GM12878 (cell line): Measurements from ENCODE around the gene LPIN1. TPM values are rescaled to one million over a fixed set of nuclear protein-coding genes. Genes with fewer than 3 reads are reported as not detected.
A peak's percentile ranks its signal among the peaks of the same experiment; 100 is the strongest.

Experiments
- ATAC-seq: fragments of 200-7000 bp; cut with Tn5 transposase; 3 replicates; pipeline ENCODE4 v1.9.1; 2020; ENCODE audit warnings: mild to moderate bottlenecking, moderate library complexity
- BruUV-seq: library from RNA; stranded (reverse); fragments of 400-500 nt; replicated peaks from 2 replicates; lab custom pipeline; 2021; lab: Mats Ljungman, UMichigan
- CTCF ChIA-PET: fragments of 300-600 bp; sonication (Branson Sonifier 250); formaldehyde crosslinking; extraction: SDS; loops from one replicate; lab custom pipeline; 2021; ENCODE audit warnings: inconsistent platforms; lab: Yijun Ruan, JAX
- POLR2A ChIA-PET: fragments of 350-600 bp; formaldehyde crosslinking; extraction: SDS; loops from one replicate; lab custom pipeline; 2021; ENCODE audit warnings: inconsistent platforms; lab: Charles Lee
- RAD21 ChIA-PET: fragments of 300-600 bp; sonication (Branson Sonifier 250); formaldehyde crosslinking; loops from one replicate; lab custom pipeline; 2023; ENCODE audit warnings: antibody characterized with exemption; ENCODE audit not compliant: unreplicated experiment; lab: Charles Lee
- SMC1A ChIA-PET: fragments of 300-600 bp; sonication (Branson Sonifier 250); formaldehyde crosslinking; loops from one replicate; lab custom pipeline; 2023; ENCODE audit not compliant: unreplicated experiment, uncharacterized antibody; lab: Charles Lee
- DNase-seq: peaks from one replicate; pipeline ENCODE4 v3.0.0-alpha.2; 2011; ENCODE audit warnings: low read depth, low spot score
- FAIRE-seq: peaks from 3 replicates; lab custom pipeline; 2011; peaks lifted over from hg19 to GRCh38; lab: Jason Lieb, UNC
- H2AFZ ChIP-seq: 2 replicates; pipeline ENCODE4 v1.6.0; 2011; ENCODE audit warnings: low read depth, low read length, control low read depth; ENCODE audit not compliant: control insufficient read depth
- H3K27ac ChIP-seq: 2 replicates; pipeline ENCODE4 v1.5.1; 2011; ENCODE audit warnings: control low read depth; ENCODE audit not compliant: control insufficient read depth, insufficient read depth
- H3K27me3 ChIP-seq, 2 experiments: replicated peaks in 1 of 2; 2 replicates each; pipeline versions ENCODE4 v1.6.0 to v1.6.1; 2011; ENCODE audit warnings: low read length in 1 of 2; ENCODE audit not compliant: control insufficient read depth in 2 of 2, insufficient read depth in 2 of 2
- H3K36me3 ChIP-seq, 2 experiments: 2 replicates each; pipeline ENCODE4 v1.5.1; 2011; ENCODE audit warnings: low read length in 1 of 2; ENCODE audit not compliant: control insufficient read depth in 2 of 2, insufficient read depth in 2 of 2
- H3K4me1 ChIP-seq: 2 replicates; pipeline ENCODE4 v1.6.1; 2011; ENCODE audit warnings: mild to moderate bottlenecking, low read length, moderate library complexity, mixed read lengths; ENCODE audit not compliant: control insufficient read depth, insufficient read depth
- H3K4me2 ChIP-seq: 2 replicates; pipeline ENCODE4 v1.6.0; 2011; ENCODE audit warnings: control low read depth; ENCODE audit not compliant: control insufficient read depth, insufficient read depth
- H3K4me3 ChIP-seq: fragments of 200-600 bp; sonication (generic); 2 replicates; pipeline ENCODE4 v1.5.1; 2016
- H3K79me2 ChIP-seq: 2 replicates; pipeline ENCODE4 v1.6.0; 2011; ENCODE audit warnings: low read length; ENCODE audit not compliant: control insufficient read depth, insufficient read depth
- H3K9ac ChIP-seq: 2 replicates; pipeline ENCODE4 v1.8.0; 2011; ENCODE audit warnings: low read length, control low read depth, mixed read lengths; ENCODE audit not compliant: control insufficient read depth, insufficient read depth
- H3K9me3 ChIP-seq: replicated peaks from 3 replicates; pipeline ENCODE4 v1.5.1; 2011; ENCODE audit warnings: mild to moderate bottlenecking, low read length; ENCODE audit not compliant: control insufficient read depth, insufficient read depth
- H4K20me1 ChIP-seq: 2 replicates; pipeline ENCODE4 v1.6.0; 2011; ENCODE audit not compliant: control insufficient read depth, insufficient read depth
- CTCF ChIP-seq, 3 experiments: IDR thresholded peaks in 2 of 3; conservative IDR thresholded peaks in 1 of 3; 2 replicates each; pipeline ENCODE4 v1.5.1; 2011; ENCODE audit warnings: low read depth in 3 of 3, low read length in 3 of 3, mild to moderate bottlenecking in 3 of 3, control low read depth in 2 of 3, moderate library complexity in 2 of 3, inconsistent platforms in 1 of 3, mixed read lengths in 1 of 3; ENCODE audit not compliant: control insufficient read depth in 2 of 3, insufficient read depth in 1 of 3; ENCODE audit errors: extremely low read depth in 1 of 3
- CUX1 ChIP-seq: IDR thresholded peaks from 2 replicates; pipeline ENCODE4 v1.6.1; 2012; ENCODE audit warnings: improper control_type of control experiment, low read depth, low read length; ENCODE audit not compliant: insufficient replicate concordance
- HDGF ChIP-seq: fragments of 450-650 bp; IDR thresholded peaks from 2 replicates; pipeline ENCODE4 v1.6.1; 2016; ENCODE audit warnings: antibody characterized with exemption
- NKRF ChIP-seq: fragments of 450-650 bp; conservative IDR thresholded peaks from 2 replicates; pipeline ENCODE4 v1.6.1; 2017; ENCODE audit warnings: mild to moderate bottlenecking, moderate library complexity
- PBX3 ChIP-seq: IDR thresholded peaks from 2 replicates; pipeline ENCODE4 v1.6.1; 2011; ENCODE audit warnings: mild to moderate bottlenecking, low read depth, low read length, moderate library complexity; ENCODE audit not compliant: insufficient replicate concordance
- SMAD1 ChIP-seq: fragments of 450-650 bp; IDR thresholded peaks from 2 replicates; pipeline ENCODE4 v1.6.1; 2018; ENCODE audit warnings: mild to moderate bottlenecking, low read depth; ENCODE audit not compliant: partially characterized antibody
- SMARCA5 ChIP-seq: fragments of 450-650 bp; IDR thresholded peaks from 2 replicates; pipeline ENCODE4 v1.6.1; 2017; ENCODE audit warnings: mild to moderate bottlenecking
- STAT1 ChIP-seq: fragments of 450-650 bp; conservative IDR thresholded peaks from 2 replicates; pipeline ENCODE4 v1.6.1; 2014; ENCODE audit warnings: antibody characterized with exemption, mild to moderate bottlenecking
- USF2 ChIP-seq: IDR thresholded peaks from 2 replicates; pipeline ENCODE4 v1.6.1; 2011; ENCODE audit warnings: low read depth, low read length, improper control_type of control experiment, borderline replicate concordance
- WGBS: methylation state at CpG from one replicate; pipeline ENCODE4 v1.1.6; 2016; ENCODE audit warnings: low lambda C conversion rate; ENCODE audit not compliant: insufficient replicate concordance, insufficient coverage; ENCODE audit errors: missing lambda C conversion rate; 5-methylcytosine and 5-hydroxymethylcytosine counted together
- in situ Hi-C: fragments of 300-500 bp; cut with MboI; formaldehyde crosslinking; loops from 9 replicates; pipeline ENCODE4 v1.14.3; 2018; ENCODE audit warnings: mixed read lengths
- intact Hi-C: fragments of 100-400 bp; cut with micrococcal nuclease; formaldehyde crosslinking; loops from one replicate; pipeline ENCODE4 v1.14.2; 2022; ENCODE audit not compliant: unreplicated experiment
- polyA plus RNA-seq, 11 experiments: library from polyadenylated mRNA; depleted of rRNA in 4 of 11; unstranded in 6 of 11; stranded (reverse) in 5 of 11; fragments of >200 nt; fragmentation: Nextera tagmentation in 4 of 11; fragmentation: Illumina TruSeq in 1 of 11; extraction: Ambion mirVana in 4 of 11; extraction: Trizol in 1 of 11; gene quantifications; 1 replicate in 1 of 11; 2 replicates in 10 of 11; pipeline versions ENCODE4 v1.2.1 to v1.2.3, GENCODE V29; 2011 to 2016; ENCODE audit warnings: inconsistent platforms in 2 of 11, missing spikeins in 2 of 11, low read depth in 1 of 11
- total RNA-seq, 4 experiments: library from RNA; depleted of rRNA in 3 of 4; stranded (reverse); fragments of >200 nt in 3 of 4; fragmentation: Illumina TruSeq in 1 of 4; extraction: Trizol in 1 of 4; gene quantifications; 2 replicates each; pipeline versions ENCODE4 v1.2.1 to v1.2.3, GENCODE V29; 2013 to 2021

Gene LPIN1
- total and polyA plus RNA-seq, 10 of the 15 experiments (the other 5 are each of a cell fraction or from before 2014, with no cell fraction given) = 18.8 to 82.5 (median 50.3) TPM

- Histone ChIP-seq H3K4me1 (peaks cover 62% of the 10 kb centered on the region), H3K9me3 (no peaks in the 10 kb centered on the region; the same call in 2 of the 3 replicates), H2AFZ (no peak overlapping the region), H3K36me3 (no peaks in the 10 kb centered on the region), H3K9ac (no peak overlapping the region), H3K27ac (peak overlapping the region; percentile 73), H3K27me3 (no peaks in the 10 kb centered on the region), H3K4me2 (peak overlapping the region; percentile 60), H4K20me1 (no peaks in the 10 kb centered on the region), H3K4me3 (no peak overlapping the region), H3K79me2 (peaks cover 33% of the 10 kb centered on the region)
- intact Hi-C loops = loop anchor here (2.0 to 10.0 kb wide), 7 partner anchors 114 to 639 kb away; no protein-coding TSS in a partner anchor
- ChIA-PET RAD21 (interaction anchor here (0.9 to 7.0 kb wide), 20 partner anchors 8 to 851 kb away, joined by 3 to 79 read pairs (median 8); partner anchors contain the start of gene TRIB2), POLR2A (interaction anchor here (0.9 to 4.0 kb wide), 3 partner anchors 108 to 141 kb away, joined by 3 to 26 read pairs (median 6); no protein-coding TSS in a partner anchor), CTCF (interaction anchor here (1.0 to 8.3 kb wide), 18 partner anchors 8 to 1141 kb away, joined by 3 to 61 read pairs (median 6); partner anchors contain the start of gene TRIB2), SMC1A (interaction anchor here (0.7 to 8.4 kb wide), 28 partner anchors 25 to 1064 kb away, joined by 3 to 90 read pairs (median 6); partner anchors contain the start of gene TRIB2)
- FAIRE-seq (no peak), ATAC-seq (no peak), DNase-seq (no peak)
- BruUV-seq = no TSS peak
- WGBS = 83% methylated on average over 13 of the region's 13 CpGs
- in situ Hi-C loops = no loop called here
- TF ChIP-seq HDGF = no peak
- TF ChIP-seq NKRF = no peak
- TF ChIP-seq PBX3 = no peak
- no peak for TF ChIP-seq CTCF (IDR thresholded peaks at IDR 0.05 in 2 of 3, conservative IDR thresholded peaks at IDR 0.05 in 1 of 3; ENCODE audit: control insufficient read depth in 2 of 3, extremely low read depth in 1 of 3, insufficient read depth in 1 of 3, low read depth in 3 of 3, low read length in 3 of 3)
- TF ChIP-seq CUX1 = no peak
- no peak for TF ChIP-seq SMARCA5
- TF ChIP-seq STAT1 = no peak
- TF ChIP-seq USF2 = no peak
- no peak for TF ChIP-seq SMAD1
Observed at GRCh38 chr2:11865805-11866204, 119.4 kb downstream of the LPIN1 start.
